HG02759 (cell line): ENCODE data around the gene KLK3.
"Not testable (repeated sequence)": the region's sequence is repeated elsewhere in the genome, so short reads cannot be mapped to it uniquely, and the experiment has no call there.

Experiments used
- ATAC-seq: cut with Tn5 transposase; IDR thresholded peaks from one replicate; pipeline ENCODE4 v1.9.1; 2021; ENCODE audit warnings: mild to moderate bottlenecking, moderate library complexity; ENCODE audit not compliant: unreplicated experiment

Gene KLK3

DNA sequence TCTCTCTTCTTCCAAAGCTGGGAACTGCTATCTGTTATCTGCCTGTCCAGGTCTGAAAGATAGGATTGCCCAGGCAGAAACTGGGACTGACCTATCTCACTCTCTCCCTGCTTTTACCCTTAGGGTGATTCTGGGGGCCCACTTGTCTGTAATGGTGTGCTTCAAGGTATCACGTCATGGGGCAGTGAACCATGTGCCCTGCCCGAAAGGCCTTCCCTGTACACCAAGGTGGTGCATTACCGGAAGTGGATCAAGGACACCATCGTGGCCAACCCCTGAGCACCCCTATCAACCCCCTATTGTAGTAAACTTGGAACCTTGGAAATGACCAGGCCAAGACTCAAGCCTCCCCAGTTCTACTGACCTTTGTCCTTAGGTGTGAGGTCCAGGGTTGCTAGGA lies 5.1 kb downstream of the KLK3 start:
- no peak for ATAC-seq

DNA sequence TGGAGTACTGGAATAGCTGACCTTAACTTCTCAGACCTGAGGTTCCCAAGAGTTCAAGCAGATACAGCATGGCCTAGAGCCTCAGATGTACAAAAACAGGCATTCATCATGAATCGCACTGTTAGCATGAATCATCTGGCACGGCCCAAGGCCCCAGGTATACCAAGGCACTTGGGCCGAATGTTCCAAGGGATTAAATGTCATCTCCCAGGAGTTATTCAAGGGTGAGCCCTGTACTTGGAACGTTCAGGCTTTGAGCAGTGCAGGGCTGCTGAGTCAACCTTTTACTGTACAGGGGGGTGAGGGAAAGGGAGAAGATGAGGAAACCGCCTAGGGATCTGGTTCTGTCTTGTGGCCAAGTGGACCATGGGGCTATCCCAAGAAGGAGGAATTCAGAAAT lies 6.3 kb downstream of the KLK3 start:
- no peak for ATAC-seq

DNA sequence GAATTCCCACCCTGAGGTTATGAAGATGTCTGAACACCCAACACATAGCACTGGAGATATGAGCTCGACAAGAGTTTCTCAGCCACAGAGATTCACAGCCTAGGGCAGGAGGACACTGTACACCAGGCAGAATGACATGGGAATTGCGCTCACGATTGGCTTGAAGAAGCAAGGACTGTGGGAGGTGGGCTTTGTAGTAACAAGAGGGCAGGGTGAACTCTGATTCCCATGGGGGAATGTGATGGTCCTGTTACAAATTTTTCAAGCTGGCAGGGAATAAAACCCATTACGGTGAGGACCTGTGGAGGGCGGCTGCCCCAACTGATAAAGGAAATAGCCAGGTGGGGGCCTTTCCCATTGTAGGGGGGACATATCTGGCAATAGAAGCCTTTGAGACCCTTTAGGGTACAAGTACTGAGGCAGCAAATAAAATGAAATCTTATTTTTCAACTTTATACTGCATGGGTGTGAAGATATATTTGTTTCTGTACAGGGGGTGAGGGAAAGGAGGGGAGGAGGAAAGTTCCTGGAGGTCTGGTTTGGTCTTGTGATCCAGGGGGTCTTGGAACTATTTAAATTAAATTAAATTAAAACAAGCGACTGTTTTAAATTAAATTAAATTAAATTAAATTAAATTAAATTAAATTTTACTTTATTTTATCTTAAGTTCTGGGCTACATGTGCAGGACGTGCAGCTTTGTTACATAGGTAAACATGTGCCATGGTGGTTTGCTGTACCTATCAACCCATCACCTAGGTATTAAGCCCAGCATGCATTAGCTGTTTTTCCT lies 7.0 kb downstream of the KLK3 start:
- no peak for ATAC-seq

- no peak for ATAC-seq
These were observed 14.8 kb downstream of the KLK3 start for GRCh38 chr19:50869479-50869878.

- ATAC-seq: no peak
These were observed 15.8 kb downstream of the KLK3 start for GRCh38 chr19:50870417-50871089.

- ATAC-seq: no peak
These were observed 18.3 kb downstream of the KLK3 start, which contains the start of gene KLK2 for GRCh38 chr19:50873056-50873455. Gene KLK2 (plus strand): TSS chr19:50873439. CDS start chr19:50873474, 35 bp downstream.

GRCh38 chr19:50874211-50874610 lies 19.5 kb downstream of the KLK3 start:
- ATAC-seq: no peak

- ATAC-seq: no peak
These were observed 21.2 kb downstream of the KLK3 start for GRCh38 chr19:50875795-50876422.

- ATAC-seq: no peak
These were observed 21.7 kb downstream of the KLK3 start for GRCh38 chr19:50876456-50876855.

DNA sequence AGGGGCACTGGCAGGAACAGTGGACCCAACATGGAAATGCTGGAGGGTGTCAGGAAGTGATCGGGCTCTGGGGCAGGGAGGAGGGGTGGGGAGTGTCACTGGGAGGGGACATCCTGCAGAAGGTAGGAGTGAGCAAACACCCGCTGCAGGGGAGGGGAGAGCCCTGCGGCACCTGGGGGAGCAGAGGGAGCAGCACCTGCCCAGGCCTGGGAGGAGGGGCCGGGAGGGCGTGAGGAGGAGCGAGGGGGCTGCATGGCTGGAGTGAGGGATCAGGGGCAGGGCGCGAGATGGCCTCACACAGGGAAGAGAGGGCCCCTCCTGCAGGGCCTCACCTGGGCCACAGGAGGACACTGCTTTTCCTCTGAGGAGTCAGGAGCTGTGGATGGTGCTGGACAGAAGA lies 22.6 kb downstream of the KLK3 start:
- ATAC-seq: no peak

GRCh38 chr19:50878851-50879250 lies 24.1 kb downstream of the KLK3 start:
- ATAC-seq: no peak

GRCh38 chr19:50880241-50880640 lies 25.5 kb downstream of the KLK3 start:
- ATAC-seq: no peak

GRCh38 chr19:50882188-50882587 lies 27.5 kb downstream of the KLK3 start:
- no peak for ATAC-seq

GRCh38 chr19:50889638-50890037 lies 34.9 kb downstream of the KLK3 start:
- ATAC-seq: no peak

- ATAC-seq: no peak
These were observed 35.9 kb downstream of the KLK3 start for GRCh38 chr19:50890422-50891252.

DNA sequence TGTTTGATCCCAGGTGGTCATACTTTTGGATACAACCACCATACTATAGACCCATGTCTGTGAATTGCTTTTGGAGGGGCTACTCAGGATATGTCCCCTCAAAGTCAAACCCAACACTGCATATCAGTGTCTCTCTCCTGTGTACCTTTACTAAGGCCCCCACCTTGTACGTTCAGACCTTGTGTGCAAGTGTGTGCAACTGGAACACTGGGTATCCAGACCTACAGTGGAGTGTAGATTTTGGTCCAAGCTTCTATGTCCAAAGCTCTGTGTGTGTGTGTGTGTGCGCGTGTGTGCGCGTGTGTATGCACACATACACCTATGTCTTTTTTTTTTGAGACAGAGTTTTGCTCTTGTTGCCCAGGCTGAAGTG lies 36.5 kb downstream of the KLK3 start:
- no peak for ATAC-seq

DNA sequence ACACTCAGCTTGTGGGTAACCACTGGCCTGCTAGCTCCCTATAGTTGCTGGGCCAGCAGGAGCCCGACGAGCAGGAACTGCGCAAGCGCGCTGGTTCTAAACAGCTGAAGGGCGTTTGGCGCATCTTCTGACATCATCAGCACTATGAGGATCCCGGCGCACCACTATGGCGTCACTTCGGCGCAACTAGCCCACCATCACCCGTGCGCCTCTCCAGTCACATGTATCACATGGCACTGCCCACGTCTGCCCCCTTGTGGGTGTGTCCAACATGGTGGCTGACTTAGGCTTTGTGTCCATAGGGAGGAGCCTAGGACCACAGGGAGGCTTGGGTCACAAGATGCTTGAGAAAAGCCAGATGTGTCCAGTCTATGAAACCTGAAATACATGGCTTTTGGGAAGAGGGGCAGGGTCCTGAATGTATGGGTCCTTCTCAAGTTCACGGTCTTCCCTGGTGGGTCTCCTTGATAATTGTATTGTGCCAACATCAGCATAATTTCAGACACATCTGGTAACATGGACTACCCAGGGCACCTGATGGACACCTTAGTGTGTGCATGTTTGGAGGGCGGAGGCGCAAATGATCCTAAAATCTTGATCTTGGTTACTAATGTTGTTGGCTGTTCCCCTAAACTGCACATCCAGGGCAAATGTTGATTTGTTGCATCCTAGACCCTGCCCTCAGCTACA lies 38.5 kb downstream of the KLK3 start:
- no peak for ATAC-seq

DNA sequence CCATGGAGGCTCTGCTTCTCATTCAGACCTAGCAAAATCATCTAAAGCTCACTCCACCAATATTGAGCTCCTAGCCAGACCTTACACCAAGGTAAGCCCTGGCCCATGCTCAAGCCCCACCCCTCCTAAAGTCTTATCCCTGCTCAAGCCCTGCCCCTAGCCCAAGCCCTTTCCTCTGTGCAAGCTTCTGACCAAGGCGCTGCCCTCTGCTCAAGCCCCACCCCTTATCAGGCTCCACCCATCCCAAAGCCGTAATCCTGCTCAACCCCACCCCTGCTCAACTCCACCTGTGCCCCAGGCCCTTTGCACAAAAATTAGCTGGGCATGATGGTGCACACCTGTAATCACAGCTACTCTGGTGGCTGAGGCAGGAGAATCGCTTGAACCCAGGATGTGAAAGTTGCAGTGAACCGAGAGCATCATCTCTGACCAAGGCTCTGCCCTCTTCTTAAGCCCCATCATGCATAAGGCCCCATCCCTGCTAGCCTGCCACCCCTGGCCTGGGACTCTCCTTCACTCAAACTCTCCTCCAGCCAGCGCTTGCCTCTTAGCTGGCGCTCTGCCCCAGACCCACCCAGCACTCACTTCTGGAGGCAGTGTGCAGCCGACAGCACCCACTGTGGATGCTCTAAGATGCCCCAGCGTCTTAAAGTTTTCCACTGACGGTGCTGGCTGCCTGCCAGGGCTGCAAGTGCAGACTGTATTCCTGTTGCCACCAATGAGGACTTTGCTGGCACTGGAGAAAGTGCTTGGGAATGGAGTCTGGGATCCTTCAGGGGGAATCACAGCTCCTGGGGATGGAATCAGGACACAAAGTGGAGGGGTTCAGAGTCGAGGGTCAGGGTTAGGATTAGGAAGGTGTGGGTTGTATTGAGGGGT lies 40.0 kb downstream of the KLK3 start:
- no peak for ATAC-seq

- ATAC-seq: not testable (repeated sequence)
These were observed 41.4 kb downstream of the KLK3 start for GRCh38 chr19:50896089-50896590.
